Activated CD4-positive, alpha-beta T cell treated with anti-CD3 and anti-CD28 coated beads, Interleukin-2, amount 50 U/mL, for 1 hour (primary cell): ENCODE data around the gene PHACTR1.

ENCODE experiments used
- DNase-seq: peaks from one replicate; pipeline ENCODE4 v3.0.0-alpha.2; 2020

The PHACTR1 gene

DNA sequence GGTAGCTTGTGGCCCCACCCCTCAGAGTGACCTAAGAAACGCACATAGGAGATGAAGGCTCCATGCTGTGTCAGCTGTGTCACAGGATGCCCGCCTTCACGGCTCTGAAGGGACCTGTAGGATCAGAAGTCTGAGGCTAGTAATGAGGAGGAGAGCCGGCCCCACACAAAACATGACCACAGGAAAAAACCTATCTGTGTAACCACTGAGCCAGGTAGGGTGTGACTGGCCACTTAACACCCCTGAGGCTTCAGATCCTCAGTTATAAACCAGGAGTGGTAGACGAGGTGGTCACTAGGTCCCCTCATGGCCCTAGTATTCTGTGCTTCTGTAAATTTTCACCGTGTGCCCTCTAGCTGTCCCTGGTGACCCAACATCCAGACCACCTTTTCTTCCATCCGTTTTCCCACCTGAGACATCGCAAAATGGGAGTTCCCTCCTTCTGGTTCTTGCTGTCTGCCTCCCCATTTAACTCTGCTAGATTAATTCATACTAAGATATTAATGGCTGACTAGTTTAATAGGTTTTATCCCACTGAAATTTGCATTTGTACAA lies 558.9 kb downstream of the PHACTR1 start:
- DNase-seq = no peak

GRCh38 chr6:13277231-13277630 lies 560.7 kb downstream of the PHACTR1 start:
- DNase-seq = no peak

- no peak for DNase-seq
Measured at GRCh38 chr6:13278164-13278563, 561.6 kb downstream of the PHACTR1 start.

DNA sequence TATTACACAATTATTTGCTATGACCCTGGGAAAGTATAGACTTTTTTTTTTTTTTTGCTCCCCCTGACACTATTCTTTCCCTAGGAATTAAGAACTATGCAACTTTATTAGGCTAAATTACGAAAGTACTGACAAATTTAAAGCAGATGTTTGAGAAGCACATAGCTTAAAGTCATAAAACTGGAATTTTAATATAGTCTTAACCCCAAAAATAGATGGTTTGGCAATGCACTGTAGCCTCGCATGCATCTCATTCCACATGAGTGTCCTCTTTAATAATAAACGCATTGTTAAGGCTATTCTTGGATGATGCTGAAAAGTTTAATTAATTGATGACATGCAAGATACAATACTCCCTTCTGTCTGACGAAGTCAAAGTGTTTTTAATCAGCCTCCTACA lies 562.4 kb downstream of the PHACTR1 start:
- DNase-seq = no peak

DNA sequence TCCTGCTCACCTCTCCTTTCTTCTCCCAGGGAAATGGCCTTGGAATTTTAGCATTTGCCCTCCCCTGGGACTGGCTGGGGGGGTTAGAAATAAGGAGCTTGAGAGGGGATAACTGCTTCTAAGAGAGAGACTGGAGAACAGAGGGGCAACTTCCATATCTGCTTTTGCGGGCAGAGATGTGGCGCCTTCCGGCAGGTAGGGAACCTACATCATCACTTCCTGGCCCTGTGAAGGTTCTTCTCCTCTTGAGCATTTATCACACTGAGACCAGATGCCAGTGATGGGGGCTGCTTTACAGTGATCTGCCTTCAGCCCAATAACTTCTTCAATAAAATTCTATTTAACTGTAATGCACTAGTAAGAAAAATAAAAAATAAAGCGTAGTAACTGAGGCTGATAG lies 563.7 kb downstream of the PHACTR1 start:
- no peak for DNase-seq

- no peak for DNase-seq
Measured at GRCh38 chr6:13281686-13282085, 565.1 kb downstream of the PHACTR1 start.

DNA sequence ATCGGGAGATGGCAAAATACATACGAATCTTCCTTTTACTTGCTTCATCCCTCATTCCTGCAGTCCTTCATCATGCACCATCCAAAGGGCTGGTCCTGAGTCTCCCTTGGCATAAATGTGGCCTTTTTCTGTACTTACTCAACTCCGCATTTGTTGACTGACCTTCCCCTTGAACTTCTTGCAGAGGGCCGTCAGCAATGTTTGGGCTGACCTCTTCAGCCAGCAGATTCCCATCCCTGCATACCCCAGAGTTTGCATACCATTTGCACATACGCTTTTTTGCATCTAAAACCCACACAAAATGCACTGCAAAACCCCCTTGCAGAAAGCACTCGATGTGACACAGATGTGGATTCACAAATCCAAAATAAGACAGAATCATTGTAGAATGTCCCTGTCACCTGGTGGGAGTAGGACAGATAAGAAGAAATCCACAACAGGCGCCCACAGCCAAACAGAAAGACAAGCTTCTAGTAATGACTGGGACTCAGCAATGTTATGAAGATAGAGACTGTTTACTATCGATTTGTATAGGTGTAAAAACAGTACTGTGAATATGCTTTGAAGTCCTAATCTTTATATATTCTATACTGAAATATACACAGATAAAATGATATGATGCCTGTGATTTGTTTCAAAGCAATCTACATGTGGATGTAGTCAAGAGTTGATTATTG lies 566.0 kb downstream of the PHACTR1 start:
- no peak for DNase-seq

DNA sequence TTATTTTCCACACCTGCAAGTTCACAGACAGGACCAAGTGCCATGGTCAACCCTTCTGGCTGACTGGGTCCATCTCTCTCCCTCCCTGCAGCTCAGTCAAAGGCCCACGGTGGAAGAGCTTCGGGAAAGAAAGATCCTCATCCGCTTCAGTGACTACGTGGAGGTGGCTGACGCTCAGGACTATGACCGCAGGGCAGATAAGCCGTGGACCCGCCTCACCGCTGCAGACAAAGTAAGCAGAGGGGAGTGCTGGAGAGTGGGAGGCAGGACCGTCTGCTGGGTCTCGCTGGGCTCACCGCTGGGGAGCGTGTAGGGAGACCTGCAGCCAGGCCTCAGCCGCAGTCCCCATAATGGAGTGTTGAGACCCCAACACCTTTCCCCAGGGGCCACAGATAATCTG lies 566.8 kb downstream of the PHACTR1 start:
- no peak for DNase-seq

DNA sequence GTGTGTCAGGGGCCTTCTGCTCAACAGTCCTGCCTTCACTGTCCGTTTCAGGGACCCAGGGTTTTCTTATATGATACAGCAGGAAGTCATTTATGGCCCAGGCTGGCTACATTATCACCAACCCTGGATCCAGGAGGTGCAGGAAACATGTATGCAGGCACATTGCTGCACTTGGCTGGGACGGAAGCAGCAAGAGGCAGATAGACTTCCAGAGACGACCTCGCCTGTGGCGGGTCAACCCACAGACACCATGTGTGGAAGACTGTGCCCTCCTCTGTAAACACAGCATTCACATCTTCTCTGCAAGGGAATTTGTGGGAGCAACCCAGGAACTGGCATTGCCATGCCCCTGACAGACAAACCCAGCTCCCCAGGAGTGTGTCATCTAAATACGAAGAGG lies 568.1 kb downstream of the PHACTR1 start:
- no peak for DNase-seq

GRCh38 chr6:13285705-13286104 lies 569.1 kb downstream of the PHACTR1 start:
- no peak for DNase-seq

- DNase-seq = no peak
Measured at GRCh38 chr6:13286181-13286580, 569.6 kb downstream of the PHACTR1 start.

DNA sequence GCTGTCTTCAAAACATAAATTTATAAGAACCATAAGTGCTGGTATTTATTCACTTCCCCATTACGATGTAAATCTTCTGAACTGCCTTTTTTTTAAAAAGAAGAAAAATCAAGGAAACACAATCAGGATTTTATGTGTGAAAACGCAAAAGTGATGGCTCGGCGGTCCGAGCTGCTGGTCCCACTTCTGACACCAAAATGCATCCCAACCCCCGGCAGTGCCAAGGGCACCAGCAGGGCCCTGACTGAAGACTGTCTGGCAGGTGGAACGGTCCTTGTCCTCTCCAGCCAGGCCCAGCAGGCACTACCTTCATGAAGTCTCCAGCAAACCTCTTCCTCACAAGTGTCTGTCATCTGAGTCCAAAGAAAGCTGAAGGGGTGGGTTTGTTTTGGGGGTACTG lies 570.5 kb downstream of the PHACTR1 start:
- DNase-seq = no peak

GRCh38 chr6:13288481-13288880 lies 571.9 kb downstream of the PHACTR1 start:
- DNase-seq = no peak

DNA sequence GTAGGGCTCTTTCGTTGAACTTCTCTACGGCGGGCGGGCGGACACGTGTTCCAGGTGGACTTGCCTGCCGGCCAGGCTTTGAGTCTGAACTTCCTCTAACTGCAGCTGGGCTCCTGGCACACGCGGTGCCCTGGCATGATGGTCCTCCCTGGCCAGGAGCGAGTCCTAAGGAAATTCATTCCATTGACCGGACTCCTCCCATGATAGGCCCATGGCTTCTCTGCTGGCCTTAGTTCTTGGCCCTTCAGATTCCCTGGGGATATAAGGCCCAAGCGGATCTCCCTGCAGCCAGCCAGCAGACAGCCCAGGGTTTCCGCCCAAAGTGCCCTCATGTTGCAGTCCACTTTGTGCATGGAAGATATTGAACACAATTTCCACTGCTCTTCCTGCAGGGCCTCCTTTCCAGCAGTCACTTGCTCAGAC lies 572.4 kb downstream of the PHACTR1 start:
- DNase-seq = no peak

GRCh38 chr6:13289789-13290318 lies 573.3 kb downstream of the PHACTR1 start:
- no peak for DNase-seq

- DNase-seq = no peak
Measured at GRCh38 chr6:13290335-13290734, 573.8 kb downstream of the PHACTR1 start.

- no peak for DNase-seq
Measured at GRCh38 chr6:13292774-13293173, 576.2 kb downstream of the PHACTR1 start.

GRCh38 chr6:13294499-13295069 lies 578.0 kb downstream of the PHACTR1 start:
- no peak for DNase-seq

DNA sequence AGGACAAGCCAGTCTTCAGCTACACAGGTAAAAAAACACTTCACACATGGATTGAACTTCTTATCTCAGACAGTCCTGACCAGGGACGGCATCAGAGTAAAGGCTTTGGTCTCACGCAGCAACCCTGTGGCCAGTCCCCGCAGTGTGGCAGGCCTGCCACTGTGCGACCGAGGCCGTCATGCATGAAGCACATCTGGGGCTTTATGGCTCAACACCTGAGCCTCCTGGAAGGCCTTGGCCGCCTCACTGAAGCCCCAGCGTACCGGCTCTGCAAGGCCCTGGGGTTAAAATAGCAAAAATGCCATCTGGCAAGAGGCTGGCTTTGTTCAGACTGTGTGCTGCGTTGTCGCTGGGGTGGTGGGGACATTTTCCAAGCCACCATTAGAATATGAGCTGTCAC lies 579.0 kb downstream of the PHACTR1 start:
- no peak for DNase-seq

DNA sequence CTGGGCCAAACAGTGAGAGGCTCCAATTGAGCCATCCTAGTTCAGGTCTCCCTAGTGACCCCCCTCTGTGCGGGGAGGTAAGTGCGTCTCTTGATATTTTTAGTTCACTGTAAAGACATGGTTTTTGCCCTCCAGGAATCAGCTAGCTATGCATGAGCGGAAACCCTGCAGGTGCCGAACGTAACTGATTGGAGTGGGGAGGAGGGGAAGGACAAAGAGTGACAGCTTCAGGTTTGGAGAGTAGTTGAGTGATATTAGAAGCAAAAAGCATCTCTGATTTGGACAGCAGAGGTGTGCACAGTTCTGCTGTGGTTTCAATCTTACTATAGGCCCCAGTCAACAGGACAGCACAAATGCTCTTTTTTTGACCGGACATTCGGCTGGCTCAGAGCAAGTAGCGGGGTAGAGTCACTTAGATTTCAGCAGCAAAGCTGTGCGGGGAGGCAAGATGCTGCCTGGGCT lies 580.0 kb downstream of the PHACTR1 start:
- no peak for DNase-seq

GRCh38 chr6:13297391-13297790 lies 580.8 kb downstream of the PHACTR1 start:
- DNase-seq = no peak

DNA sequence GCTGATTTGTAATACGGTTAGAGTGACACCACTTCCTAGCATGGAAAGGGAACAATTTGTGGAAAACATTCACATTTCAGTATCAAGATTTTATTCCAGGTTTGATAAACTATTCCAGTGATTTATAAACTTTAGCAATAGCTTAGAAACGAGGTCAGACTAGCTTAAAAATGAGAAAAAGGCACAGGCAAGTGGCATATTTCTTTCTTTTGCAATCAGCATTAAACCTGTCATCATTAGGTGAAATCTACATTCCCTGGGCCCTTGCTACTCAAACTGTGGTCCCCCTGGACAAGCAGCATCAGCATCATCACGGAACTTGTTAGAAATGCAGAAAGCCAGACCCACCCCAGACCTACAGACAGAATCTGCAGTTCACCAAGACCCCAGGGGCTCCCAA lies 581.9 kb downstream of the PHACTR1 start:
- DNase-seq = no peak

DNA sequence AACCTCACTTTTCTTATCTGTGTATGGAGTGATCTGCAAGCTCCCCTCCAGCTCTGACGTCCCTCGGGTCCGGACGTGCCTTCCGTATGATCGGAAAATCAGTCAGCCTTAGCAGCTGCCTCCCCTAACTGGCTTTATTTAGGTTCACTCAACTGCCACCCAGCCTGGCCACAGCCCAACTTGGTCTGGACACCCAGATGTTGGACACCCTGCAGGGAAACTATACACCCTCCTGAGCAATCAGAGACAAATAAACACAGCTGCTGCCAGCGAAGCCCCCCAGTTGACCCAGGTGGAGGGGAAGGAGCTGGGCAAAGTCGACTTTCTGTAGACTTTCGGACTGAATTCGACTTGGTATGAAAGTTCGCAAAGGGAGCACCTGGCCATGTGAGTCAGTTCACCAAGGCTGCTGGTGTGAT lies 582.8 kb downstream of the PHACTR1 start:
- DNase-seq = no peak

DNA sequence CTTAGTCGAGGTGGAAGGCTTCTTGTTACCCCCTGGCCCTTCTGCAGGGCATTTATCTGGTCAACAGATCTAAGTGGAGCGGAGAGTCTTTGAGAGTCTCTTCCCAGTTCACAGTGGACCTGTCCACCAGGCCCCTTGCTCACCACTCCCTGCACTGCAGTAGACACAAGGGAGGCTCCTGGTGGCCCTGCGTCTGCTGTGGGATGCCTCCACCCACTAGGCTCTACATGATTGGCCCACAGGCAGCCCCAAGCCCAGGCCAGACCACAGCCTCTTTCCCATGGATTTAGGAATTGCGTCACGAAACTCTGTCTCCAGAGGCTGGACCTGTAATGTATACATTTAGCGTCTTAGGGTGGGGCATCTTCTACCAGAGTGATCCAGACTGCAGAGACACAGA lies 583.4 kb downstream of the PHACTR1 start:
- DNase-seq = no peak
